GM19025 (cell line): Measurements from ENCODE around the gene JAKMIP2.

Source experiments
- ATAC-seq: cut with Tn5 transposase; IDR thresholded peaks from one replicate; pipeline ENCODE4 v1.9.1; 2021; ENCODE audit warnings: mild to moderate bottlenecking, low read depth, moderate library complexity; ENCODE audit not compliant: unreplicated experiment

JAKMIP2 gene

GRCh38 chr5:147711019-147711418, 71.5 kb downstream of the JAKMIP2 start:
- ATAC-seq = no peak

GRCh38 chr5:147708708-147709107, 73.8 kb downstream of the JAKMIP2 start:
- ATAC-seq = no peak

- no peak for ATAC-seq
Observed at GRCh38 chr5:147704544-147704943, 78.0 kb downstream of the JAKMIP2 start.

- ATAC-seq = no peak
Observed at GRCh38 chr5:147701468-147701867, 81.1 kb downstream of the JAKMIP2 start.

GRCh38 chr5:147699496-147700088, 82.9 kb downstream of the JAKMIP2 start:
- ATAC-seq = no peak

GRCh38 chr5:147697380-147697779, 85.1 kb downstream of the JAKMIP2 start:
- no peak for ATAC-seq

GRCh38 chr5:147694772-147695171, 87.8 kb downstream of the JAKMIP2 start:
- no peak for ATAC-seq

GRCh38 chr5:147693233-147693632, 89.3 kb downstream of the JAKMIP2 start:
- no peak for ATAC-seq

- no peak for ATAC-seq
Observed at GRCh38 chr5:147691130-147691529, 91.4 kb downstream of the JAKMIP2 start.

GRCh38 chr5:147690595-147690994, 91.9 kb downstream of the JAKMIP2 start:
- no peak for ATAC-seq

- no peak for ATAC-seq
Observed at GRCh38 chr5:147689426-147689825, 93.1 kb downstream of the JAKMIP2 start.

- ATAC-seq = no peak
Observed at GRCh38 chr5:147688656-147689356, 93.7 kb downstream of the JAKMIP2 start.

- no peak for ATAC-seq
Observed at GRCh38 chr5:147687118-147687517, 95.4 kb downstream of the JAKMIP2 start.

- ATAC-seq = no peak
Observed at GRCh38 chr5:147686421-147686820, 96.1 kb downstream of the JAKMIP2 start.

GRCh38 chr5:147685993-147686392, 96.5 kb downstream of the JAKMIP2 start:
- ATAC-seq = no peak

GRCh38 chr5:147675168-147675567, 107.4 kb downstream of the JAKMIP2 start:
- no peak for ATAC-seq

GRCh38 chr5:147674411-147674810, 108.1 kb downstream of the JAKMIP2 start:
- ATAC-seq = no peak

GRCh38 chr5:147673791-147674190, 108.7 kb downstream of the JAKMIP2 start:
- ATAC-seq = no peak

- no peak for ATAC-seq
Observed at GRCh38 chr5:147673266-147673665, 109.3 kb downstream of the JAKMIP2 start.

- no peak for ATAC-seq
Observed at GRCh38 chr5:147671365-147671764, 111.2 kb downstream of the JAKMIP2 start.

GRCh38 chr5:147670815-147671214, 111.7 kb downstream of the JAKMIP2 start:
- ATAC-seq = no peak

- no peak for ATAC-seq
Observed at GRCh38 chr5:147669169-147669869, 113.2 kb downstream of the JAKMIP2 start.
